Fibroblast of peridontal ligament (primary cell): ENCODE measurements around the gene ZNF430.
"Not testable (repeated sequence)": the region's sequence is repeated elsewhere in the genome, so short reads cannot be mapped to it uniquely, and the experiment has no call there.

ENCODE experiments used
- DNase-seq: peaks from one replicate; pipeline ENCODE4 v3.0.0-alpha.2; 2010; ENCODE audit errors: extremely low read depth

Gene ZNF430

DNA sequence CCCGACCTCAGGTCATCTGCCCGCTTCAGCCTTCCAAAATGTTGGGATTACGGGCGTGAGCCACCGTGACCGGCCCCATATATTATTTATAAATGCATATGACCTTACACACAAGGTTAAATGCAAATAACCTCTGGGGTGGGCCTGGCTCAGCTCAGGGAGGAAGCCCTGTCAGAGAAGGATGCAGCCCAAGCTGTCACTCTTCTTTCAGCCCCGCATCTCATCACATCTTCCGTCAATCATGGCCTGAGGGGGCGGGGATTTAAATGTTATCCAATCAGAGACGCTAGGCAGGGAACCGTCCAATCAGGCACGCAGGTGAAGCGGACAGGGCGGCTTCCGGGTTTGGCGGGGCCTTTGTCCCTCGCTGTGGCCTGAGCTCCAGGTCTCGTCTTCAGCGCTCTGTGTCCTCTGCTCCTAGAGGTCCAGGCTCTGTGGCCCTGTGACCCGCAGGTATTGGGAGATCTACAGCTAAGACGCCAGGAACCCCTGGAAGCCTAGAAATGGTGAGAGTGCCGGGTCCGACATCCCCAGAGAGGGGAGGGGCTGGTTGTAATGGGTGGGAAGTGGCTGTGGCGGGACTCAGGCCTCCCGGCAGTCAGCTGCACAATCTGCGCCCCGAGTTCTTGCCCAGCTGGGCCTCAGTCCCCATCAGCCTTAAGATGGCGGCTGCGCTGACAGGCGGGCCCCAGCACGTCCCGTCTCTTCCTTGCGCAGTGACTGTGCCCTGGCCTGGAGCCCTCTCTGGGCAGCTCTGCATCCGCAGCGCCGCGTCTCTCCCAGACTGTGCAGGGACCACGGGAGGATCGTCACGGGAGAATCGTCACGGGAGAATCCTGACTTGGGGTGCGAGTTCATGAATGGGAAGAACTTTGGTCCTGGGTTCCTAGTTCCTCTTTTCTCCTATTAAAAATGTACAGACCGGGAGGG lies at the start of gene ZNF430:
ZNF430 (plus strand) TSS at position 360 of the 930 bp plus-strand sequence; CDS start at position 504, 144 bp downstream.
- peak; percentile 93 for DNase-seq

DNA sequence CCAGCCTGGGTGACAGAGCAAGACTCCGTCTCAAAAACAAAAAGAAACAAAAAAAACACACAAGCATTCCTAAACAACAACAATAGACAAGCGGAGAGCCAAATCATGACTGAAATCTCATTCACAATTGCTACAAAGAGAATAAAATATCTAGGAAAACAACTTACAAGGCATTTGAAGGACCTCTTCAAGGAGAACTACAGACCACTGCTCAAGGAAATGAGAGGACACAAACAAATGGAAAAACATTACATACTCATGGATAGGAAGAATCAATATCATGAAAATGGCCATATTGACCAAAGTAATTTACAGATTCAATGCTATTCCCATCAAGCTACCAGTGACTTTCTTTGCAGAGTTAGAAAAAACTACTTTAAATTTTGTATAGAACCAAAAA lies 27.7 kb upstream of the ZNF430 start:
- not testable (repeated sequence) for DNase-seq

DNA sequence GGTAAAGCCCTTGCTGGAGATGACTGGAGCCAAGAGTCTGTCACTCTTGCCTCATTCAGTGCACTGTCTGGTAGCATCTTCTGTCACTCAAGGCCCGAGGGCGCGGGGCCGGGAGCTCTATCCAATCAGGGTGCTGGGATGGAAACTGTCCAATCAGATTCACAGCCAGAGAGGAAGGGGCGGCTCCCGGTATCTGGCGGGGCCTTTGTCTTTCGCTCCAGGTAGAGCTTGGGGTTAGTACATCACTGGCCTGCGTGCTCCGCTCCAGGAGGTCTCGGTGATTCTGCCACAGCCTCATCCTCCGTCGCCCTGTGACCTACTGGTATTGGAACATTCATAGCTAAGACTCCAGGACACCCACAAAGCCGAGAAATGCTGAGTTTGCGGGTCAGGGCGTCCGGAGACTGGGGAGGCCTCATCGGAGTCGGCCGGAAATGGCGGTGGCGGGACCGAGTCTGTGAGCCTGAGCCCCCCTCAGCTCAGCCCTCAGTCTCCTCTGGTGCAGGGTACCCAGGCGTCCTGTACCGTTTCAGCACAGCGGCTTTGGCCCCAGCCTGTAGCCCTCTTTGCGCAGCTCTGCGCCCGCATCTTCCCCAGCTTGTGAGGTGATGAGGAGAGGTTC lies 20.6 kb upstream of the ZNF430 start:
- peak; percentile 82 for DNase-seq

DNA sequence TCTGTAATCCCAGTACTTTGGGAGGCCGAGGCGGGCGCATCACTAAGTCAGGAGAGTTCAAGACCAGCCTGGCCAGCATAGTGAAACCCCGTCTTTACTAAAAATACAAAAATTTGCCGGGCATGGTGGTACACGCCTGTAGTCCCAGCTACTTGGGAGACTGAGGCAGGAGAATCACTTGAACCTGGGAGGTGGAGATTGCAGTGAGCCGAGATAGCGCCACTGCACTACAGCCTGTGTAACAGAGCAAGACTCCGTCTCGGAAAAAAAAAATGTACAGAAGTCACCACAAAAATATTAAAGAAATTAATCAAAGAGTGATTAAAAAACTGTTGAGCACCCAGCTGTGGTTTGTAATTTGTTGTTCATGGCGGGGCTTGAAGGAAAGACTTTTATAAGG lies 781 bp downstream of the ZNF430 start:
- DNase-seq, result peak; percentile 6

DNA sequence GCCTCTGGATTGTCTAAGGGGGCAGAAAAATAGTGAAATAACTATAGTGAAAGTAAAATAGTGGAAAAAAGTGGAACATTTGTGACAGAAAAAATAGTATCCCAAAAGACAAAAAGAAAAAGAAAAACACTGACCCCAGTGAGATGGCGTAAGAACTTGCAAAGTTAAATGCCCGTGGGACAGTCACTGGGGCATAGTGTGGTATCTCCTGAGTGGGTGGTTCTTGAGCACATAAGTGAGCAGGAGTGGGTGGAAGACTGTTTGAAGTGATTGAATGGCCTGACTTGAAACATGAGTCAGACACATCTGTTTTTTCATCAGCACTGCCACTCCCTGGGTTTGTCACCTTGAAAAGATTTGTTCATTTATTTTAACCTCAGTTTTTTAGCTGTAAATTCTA lies 2.5 kb downstream of the ZNF430 start:
- peak; percentile 33 for DNase-seq

DNA sequence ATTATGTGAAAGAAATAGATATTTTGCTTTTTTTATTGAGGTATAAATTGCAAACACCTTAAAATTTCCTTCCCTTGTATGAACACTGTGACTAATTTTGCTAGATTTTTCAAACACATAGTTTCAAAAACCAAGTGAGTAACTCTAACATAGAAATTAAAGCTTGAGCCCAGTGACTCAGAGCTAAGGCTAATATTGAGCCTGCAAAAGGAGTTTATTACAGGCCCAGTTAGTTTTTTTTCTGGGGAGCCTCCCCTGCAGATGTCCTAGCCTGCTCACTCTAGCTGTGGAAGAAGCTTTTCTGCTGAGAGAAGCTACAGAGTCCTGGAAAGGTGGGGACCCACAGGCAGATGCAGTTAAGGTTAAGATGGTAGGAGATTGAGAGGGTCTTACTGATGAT lies 3.4 kb downstream of the ZNF430 start:
- DNase-seq, result peak; percentile 33

DNA sequence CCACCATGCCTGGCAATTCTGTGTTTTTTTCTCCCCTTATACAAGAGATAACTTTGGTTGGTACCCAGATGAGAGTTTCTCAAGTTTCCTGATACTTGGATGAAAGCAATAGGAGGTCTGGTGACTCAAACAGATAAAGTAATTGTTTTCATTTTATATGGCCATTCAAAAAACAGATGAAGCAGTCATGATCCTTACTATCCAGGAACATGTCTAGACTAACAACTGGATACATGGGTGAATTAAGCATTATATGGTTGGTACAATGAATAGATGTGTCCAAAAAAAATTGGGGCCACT lies 8.5 kb downstream of the ZNF430 start:
- no peak for DNase-seq

DNA sequence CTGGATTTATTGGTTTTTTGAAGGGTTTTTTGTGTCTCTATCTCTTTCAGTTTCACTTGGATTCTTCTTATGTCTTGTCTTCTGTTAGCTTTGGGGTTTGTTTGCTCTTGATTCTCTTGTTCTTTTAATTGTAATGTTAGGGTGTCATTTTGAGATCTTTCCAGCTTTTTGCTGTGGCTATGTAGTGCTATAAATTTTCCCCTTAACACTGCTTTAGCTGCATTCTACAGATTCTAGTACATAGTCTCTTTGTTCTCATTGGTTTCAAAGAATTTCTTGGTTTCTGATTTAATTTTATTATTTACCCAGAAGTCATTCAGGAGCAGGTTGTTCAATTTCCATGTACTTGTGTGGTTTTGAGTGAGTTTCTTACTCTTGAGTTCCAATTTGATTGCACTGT lies 24.6 kb downstream of the ZNF430 start:
- no peak for DNase-seq

DNA sequence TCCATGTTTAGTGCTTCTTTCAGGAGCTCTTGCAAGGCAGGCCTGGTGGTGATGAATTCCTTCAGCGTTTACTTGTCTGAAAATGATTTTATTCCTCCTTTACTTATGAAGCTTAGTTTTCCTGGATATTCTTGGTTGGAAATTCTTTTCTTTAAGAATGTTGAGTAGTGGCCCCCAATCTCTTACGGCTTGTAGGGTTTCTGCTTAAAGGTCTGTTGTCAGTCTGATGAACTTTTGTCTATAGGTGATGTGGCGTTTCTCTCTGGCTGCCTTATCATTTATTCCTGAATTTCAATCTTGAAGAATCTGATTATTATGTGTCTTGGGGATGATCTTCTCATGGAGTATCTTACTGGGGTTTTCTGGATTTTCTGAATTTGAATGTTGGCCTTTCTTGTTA lies 26.0 kb downstream of the ZNF430 start:
- no peak for DNase-seq

DNA sequence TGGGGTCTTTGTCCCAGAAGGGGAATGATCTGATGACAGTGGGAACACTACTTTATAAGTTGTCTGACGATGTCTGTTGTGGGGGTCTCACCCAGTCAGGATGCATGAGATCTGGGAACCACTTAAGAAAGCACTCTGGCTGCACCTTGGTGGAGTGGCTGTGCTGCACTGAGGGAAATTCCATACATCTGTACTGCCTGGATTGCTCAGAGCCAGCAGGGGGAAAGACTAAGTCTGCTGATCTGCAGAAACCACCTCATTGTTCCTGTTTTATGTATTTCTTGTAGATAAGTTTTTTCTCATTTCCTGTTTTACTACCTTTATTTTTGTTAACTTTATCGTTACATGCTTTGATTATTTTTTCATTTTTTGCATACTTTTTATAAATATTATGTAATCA lies 27.3 kb downstream of the ZNF430 start:
- DNase-seq, result no peak

DNA sequence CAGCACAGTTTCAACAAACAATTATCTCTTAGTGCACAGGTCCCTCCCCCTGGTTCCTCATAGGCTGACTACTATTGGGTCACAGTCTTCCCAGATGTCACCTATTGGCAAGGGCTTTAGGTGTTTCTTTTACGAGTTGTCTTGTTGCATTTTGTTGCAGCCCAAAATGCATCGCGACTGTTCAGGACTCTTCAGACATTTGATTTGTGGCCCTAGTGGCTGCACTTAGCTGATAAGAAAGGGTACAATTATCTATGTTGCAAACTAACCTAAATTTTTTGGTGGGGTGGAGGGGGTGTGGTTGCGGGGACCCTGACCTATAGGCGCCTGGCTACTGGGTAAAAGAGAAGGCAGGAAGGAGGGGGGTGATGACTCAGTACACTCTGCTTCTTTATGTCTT lies 32.4 kb downstream of the ZNF430 start:
- no peak for DNase-seq

DNA sequence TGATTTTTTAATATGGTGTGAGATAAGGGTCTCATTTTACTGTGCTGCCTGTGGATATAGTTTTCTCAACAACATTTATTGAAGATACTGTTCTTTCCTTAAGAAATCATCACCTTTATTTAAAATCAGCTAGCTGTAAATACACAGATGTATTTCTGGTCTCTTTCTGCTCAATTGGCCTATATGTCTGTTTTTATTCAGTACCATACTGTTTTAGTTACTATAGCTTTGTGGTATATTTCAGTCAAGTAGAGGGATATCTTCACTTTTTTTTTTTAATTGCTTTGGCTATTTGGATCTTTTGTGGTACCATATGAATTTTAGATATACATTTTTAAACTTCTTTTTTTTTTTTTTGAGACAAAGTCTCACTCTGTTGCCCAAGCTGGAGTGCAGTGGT lies 44.9 kb downstream of the ZNF430 start:
- DNase-seq, result no peak

DNA sequence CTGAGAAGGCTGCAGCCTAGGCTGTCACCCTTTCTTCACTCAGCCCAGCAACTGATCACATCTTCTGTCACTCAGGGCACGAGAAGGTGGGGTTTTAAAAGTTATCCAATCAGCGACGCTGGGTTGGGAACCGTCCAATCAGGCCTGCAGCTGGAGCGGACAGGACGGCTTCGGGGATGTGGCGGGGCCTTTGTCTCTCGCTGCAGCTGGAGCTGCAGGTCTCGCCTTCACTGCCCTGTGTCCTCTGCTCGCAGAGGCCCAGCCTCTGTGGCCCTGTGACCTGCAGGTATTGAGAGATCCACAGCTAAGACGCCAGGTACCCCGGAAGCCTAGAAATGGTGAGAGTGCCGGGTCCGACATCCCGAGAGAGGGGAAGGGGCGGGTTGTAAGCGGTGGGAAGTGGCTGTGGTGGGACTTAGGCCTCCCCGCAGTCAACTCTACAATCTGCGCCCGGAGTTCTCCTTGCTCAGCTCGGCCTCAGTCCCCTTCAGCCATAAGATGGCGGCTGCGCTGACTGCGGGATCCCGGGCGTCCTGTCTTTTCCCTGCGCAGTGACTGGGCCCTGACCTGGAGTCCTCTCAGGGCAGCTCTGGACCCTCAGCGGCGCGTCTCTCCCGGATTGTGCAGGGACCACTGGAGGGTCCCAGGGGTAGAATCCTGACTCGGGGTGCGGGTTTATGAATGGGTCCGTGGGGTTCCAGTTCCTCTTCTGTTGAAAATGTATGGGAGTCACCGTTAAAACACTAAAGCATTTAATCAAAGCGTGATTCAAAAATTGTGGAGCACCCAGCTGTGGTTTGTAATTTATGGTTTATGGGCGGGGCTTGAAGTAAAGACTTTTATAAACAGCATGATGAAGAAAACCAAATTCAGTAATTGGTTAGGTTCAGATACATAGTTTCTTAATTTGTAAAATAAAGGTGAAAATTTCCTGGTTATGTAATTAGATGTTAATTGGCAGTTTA lies 61.8 kb downstream of the ZNF430 start, which contains the start of gene ZNF714:
ZNF714 (plus strand) TSS at position 193 of the 965 bp plus-strand sequence. CDS start 16,066 bp downstream, outside the sequence.
- peak; percentile 86 for DNase-seq

DNA sequence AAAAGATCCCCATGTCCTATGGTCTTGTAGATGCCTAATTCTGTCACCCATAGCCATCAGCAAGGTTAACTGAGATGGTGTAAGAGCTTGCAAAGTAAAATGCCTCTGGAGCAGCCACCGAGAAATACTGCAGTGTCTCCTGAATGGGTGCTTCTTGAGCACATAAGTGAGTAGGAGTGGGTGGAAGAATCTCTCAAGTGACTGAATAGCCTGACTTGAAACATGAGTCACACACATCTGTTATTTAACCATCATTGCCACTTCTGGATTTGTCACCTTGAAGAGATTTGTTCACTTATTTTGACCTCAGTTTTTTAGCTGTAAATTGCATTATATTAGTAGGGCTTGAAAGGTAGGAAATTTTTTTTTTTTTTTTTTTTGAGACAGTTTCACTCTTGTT lies 63.9 kb downstream of the ZNF430 start:
- peak; percentile 8 for DNase-seq

DNA sequence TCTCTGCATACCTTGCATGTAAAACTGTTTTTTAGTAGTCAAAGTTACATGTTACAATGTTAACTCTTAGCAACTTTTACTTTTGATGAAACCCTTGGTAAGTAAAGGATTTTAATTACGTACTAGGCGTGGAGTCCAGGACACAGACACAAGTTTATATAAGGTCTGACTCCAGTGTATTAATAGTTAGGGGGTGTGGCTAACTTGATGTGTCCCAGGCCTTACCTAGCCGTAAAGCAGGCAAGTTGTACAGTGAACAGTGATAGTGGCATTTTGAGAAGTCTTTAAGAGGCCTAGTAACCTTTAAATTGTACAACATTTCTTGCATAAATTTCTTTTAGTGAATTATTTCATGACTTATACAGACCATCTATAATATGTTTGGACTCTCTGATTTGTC lies 67.4 kb downstream of the ZNF430 start:
- no peak for DNase-seq

DNA sequence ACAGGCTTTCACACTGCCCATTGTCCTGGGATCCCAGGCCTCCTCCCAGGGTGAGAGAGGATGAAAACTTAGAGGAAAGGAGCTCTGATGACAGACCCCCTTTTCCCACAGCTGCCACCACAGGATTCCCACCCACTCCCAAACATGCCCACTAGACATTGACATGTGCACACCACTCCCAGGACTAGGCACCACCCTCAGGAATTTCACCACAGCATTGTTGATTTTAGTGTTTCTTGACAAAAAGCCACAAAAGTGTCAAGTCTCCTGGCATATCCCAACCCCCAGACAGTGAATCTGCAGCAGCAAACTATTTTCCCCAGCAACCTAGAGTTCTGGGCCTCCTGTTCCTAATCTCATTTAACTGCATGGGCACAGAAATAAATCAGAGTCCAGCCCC lies 71.7 kb downstream of the ZNF430 start:
- peak; percentile 4 for DNase-seq

DNA sequence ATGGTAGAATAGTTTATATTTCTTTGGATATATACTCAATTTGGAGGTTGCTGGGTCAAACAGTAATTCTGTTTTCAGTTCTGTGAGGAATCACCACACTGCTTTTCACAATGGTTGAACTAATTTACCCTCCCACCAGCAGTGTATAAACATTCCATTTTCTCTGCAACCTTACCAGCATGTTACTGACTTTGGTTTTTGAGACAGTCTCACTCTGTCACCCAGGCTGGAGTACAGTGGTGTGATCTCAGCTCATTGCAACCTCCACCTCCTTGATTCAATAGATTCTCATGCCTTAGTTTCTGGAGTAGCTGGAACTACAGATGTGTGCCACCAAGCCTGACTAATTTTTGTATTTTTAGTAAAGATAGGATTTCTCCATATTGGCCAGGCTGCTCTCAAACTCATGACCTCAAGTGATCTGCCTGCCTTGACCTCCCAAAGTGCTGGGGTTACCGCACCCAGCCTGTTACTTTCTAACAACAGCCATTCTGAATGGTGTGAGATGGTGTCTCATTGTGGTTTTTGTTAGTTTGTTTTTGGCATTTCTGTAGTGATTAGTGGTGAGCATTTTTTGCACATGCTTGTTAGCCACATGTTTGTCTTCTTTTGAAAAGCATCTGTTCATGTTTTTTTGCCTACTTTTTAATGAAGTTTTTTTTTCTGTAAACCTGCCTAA lies 74.0 kb downstream of the ZNF430 start:
- DNase-seq, result no peak

DNA sequence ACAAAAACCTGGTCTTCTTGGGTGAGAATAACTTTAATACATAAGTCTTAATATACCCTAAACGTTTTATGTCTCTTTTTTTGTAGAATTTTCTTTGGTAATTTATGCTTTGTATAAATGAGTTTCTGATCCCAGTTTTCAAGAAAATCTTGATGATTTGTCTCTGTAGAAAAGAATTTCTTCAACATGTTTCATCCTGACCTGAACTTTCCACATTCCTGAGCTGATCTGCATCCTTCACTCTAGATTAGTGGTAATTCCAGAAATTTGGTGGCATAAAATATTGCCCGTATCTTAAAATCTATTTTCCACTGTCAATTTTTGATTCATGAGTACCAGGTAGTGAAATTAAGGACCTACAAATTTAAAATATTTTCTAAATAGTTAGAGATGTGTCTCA lies 77.8 kb downstream of the ZNF430 start:
- no peak for DNase-seq

DNA sequence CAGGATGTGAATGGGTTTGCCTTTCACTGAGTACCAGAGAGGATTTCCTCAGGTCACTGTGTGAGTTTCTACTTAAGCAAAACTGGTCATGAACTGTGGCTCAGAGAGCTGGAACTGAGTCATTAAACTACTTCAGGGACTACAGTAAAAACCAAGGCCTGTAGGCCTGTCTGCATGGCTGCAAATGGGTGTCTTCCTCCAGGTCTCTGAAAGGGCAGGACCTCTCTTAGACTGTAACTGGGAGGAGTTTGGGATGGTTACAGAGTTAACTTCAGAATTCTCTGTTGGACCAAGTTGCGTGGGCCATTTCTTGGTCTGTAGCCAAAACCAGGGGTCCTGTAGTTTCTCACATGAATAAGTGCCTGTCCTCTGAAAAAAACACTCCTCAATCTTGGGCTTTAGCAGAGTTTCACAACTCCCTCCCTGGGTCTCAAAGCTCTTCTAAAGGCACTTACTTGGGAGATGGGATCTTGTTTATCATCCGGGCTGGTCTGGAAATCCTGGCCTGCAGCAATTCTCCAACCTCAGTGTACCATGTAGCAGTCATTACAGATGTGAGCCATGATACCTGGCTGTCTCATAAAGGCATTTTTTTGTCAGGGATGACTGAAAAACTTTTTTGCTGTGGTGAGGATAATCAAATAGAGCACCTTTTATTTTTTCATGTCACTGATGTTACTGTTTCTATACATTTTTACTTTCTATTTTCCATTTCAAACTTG lies 81.2 kb downstream of the ZNF430 start:
- no peak for DNase-seq

DNA sequence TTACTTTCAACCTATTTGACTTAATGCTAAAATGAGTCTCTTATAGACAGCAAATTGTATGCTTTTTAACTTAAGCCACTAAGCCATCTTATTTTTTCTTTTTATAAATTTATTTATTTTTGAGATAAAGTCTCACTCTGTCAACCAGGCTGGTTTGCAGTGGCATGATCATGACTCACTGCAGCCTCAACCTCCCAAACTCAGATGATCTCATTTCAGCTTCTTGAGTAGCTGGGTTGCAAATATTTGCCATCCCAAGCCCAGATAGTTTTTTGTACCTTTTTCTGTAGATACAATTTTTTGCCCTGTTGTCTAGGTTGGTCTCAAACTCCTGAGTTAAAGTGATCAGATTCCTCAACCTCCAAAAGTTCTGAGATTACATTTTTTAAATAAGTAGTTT lies 88.7 kb downstream of the ZNF430 start:
- DNase-seq, result peak; percentile 29
